Glutamatergic neuron (in vitro differentiated cells): ENCODE data around the gene PRX. TPM values are rescaled to one million over a fixed set of nuclear protein-coding genes. Genes with fewer than 3 reads are reported as not detected.
"Not testable (repeated sequence)": the region's sequence is repeated elsewhere in the genome, so short reads cannot be mapped to it uniquely, and the experiment has no call there.

Source experiments
- DNase-seq: peaks from one replicate; pipeline ENCODE4 v3.0.0; 2022
- H3K27ac Mint-ChIP-seq: one replicate; pipeline ENCODE4 v1.8.0; 2020; ENCODE audit warnings: mild to moderate bottlenecking, mixed read lengths, inconsistent platforms; ENCODE audit not compliant: unreplicated experiment
- H3K27me3 Mint-ChIP-seq: one replicate; pipeline ENCODE4 v1.8.0; 2020; ENCODE audit warnings: mild to moderate bottlenecking, moderate library complexity, mixed read lengths, inconsistent platforms; ENCODE audit not compliant: unreplicated experiment
- H3K36me3 Mint-ChIP-seq: one replicate; pipeline ENCODE4 v1.8.0; 2020; ENCODE audit warnings: mild to moderate bottlenecking, mixed read lengths, inconsistent platforms; ENCODE audit not compliant: unreplicated experiment
- H3K4me1 Mint-ChIP-seq: one replicate; pipeline ENCODE4 v1.8.0; 2020; ENCODE audit warnings: mild to moderate bottlenecking, low read depth, mixed read lengths, inconsistent platforms; ENCODE audit not compliant: unreplicated experiment
- H3K4me3 Mint-ChIP-seq: one replicate; pipeline ENCODE4 v1.8.0; 2020; ENCODE audit warnings: mild to moderate bottlenecking, mixed read lengths, inconsistent platforms; ENCODE audit not compliant: unreplicated experiment
- H3K9me3 Mint-ChIP-seq: one replicate; pipeline ENCODE4 v1.8.0; 2020; ENCODE audit warnings: mild to moderate bottlenecking, moderate library complexity, mixed read lengths, inconsistent platforms; ENCODE audit not compliant: unreplicated experiment
- CTCF ChIP-seq: fragments of 200-600 bp; sonication (generic); IDR thresholded peaks from one replicate; pipeline ENCODE4 v1.5.0; 2021; ENCODE audit not compliant: partially characterized antibody, unreplicated experiment
- total RNA-seq: library from RNA; stranded (reverse); fragmentation: NEBNext Ultra II Directional; extraction: Animal tissue kit (Norgen Biotek cat#: 25700); gene quantifications from one replicate; pipeline ENCODE4 v1.2.1, GENCODE V29; 2021; ENCODE audit not compliant: unreplicated experiment

The PRX gene
- total RNA-seq, 1 donor from 2014 or later, result 4.7 TPM

GRCh38 chr19:40438284-40438683 lies 25.1 kb upstream of the PRX start:
- TF ChIP-seq CTCF, result no peak
- Mint-ChIP-seq H3K4me1 (peaks cover 9% of the 10 kb centered on the region), H3K9me3 (peaks cover 6% of the 10 kb centered on the region), H3K27ac (no peak overlapping the region), H3K36me3 (no peaks in the 10 kb centered on the region), H3K27me3 (peaks cover 12% of the 10 kb centered on the region), H3K4me3 (peak overlapping the region; percentile 4)
- no peak for DNase-seq

DNA sequence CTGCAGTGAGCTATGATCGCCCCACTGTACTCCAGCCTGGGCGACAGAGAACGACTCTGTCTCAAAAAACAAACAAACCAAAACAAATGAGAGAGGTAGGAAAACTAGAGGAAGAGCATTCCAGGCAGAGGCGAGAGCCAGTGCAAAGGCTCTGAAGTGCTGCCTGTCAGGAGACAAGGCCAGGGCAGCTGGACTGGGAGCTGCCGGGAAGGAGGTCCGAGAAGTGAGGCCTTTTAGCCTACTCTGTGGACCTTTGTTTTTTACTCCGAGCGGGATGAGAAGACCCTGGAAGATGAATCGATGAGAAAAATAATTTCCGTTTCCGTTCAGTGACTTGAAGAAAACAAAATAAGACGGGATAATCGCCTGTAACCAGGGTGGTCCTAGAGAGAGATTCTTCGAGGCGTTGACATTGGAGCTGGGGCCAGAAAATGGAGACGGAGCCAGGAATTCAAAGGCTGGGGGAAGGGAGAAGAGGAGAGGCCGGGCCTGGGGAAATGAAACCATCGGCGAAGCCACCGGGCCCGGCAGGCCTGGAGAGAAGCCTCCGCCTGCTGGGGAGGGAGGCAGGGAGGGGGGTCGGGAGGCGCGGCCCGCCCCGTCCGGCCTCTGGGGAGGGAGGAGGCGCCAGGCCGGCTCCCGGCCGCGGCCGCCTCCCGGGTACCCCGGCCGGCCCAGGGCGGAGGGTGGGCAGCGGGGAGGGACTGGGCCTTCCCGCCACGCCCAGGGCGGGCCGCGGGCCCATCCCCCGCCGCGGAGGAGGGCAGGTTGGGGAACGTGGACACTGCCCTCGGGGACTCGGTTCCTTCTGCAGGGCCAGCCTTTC lies 20.4 kb upstream of the PRX start:
- no peak for TF ChIP-seq CTCF

GRCh38 chr19:40432760-40433159 lies 19.6 kb upstream of the PRX start:
- not testable (repeated sequence) for DNase-seq, H3K9me3 Mint-ChIP-seq
- H3K4me3 Mint-ChIP-seq, result peak overlapping the region; percentile 88

More for the DNA sequence above, 20.4 kb upstream of the PRX start:
- no peaks in the 10 kb centered on the region for H3K36me3 Mint-ChIP-seq
- peak; percentile 87 for DNase-seq
- peak overlapping the region; percentile 98 for H3K27ac Mint-ChIP-seq
- peaks cover 4% of the 10 kb centered on the region for H3K9me3 Mint-ChIP-seq
- peaks cover 11% of the 10 kb centered on the region for H3K27me3 Mint-ChIP-seq
- peak overlapping the region; percentile 88 for H3K4me3 Mint-ChIP-seq
- peaks cover 6% of the 10 kb centered on the region for H3K4me1 Mint-ChIP-seq

DNA sequence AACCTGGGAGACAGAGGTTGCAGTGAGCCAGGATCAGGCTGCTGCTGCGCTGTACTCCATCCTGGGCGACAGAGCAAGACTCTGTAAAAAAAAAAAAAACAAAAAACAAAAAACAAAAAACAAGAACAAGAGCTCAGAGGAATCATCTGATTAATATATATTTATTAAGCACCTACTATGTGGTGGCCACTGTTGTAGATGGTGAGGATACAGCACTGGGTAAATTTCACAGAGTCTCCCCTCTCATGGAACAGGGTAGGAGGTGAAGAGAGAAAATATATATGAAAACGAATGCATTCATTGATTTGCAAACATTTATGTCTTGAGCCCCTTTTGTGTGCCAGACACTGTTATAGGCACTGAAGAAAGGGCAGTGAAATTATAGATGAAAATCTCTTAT lies 18.5 kb upstream of the PRX start:
- Mint-ChIP-seq H3K27ac (peak overlapping the region; percentile 98), H3K9me3 (peaks cover 4% of the 10 kb centered on the region), H3K27me3 (peaks cover 11% of the 10 kb centered on the region), H3K4me1 (peaks cover 6% of the 10 kb centered on the region), H3K36me3 (no peaks in the 10 kb centered on the region), H3K4me3 (peak overlapping the region; percentile 57)
- TF ChIP-seq CTCF, result no peak
- DNase-seq, result no peak

More at GRCh38 chr19:40432760-40433159, 19.6 kb upstream of the PRX start:
- not testable (repeated sequence) for H3K4me1 Mint-ChIP-seq, H3K36me3 Mint-ChIP-seq
- peak overlapping the region; percentile 98 for H3K27ac Mint-ChIP-seq
- peaks cover 11% of the 10 kb centered on the region for H3K27me3 Mint-ChIP-seq

GRCh38 chr19:40430242-40430641 lies 17.1 kb upstream of the PRX start:
- not testable (repeated sequence) for H3K4me1 Mint-ChIP-seq, H3K9me3 Mint-ChIP-seq, H3K36me3 Mint-ChIP-seq, H3K27ac Mint-ChIP-seq, H3K27me3 Mint-ChIP-seq, DNase-seq, H3K4me3 Mint-ChIP-seq

GRCh38 chr19:40428197-40428596 lies 15.0 kb upstream of the PRX start:
- not testable (repeated sequence) for H3K9me3 Mint-ChIP-seq, H3K4me1 Mint-ChIP-seq, H3K27ac Mint-ChIP-seq, DNase-seq, H3K27me3 Mint-ChIP-seq, H3K4me3 Mint-ChIP-seq, H3K36me3 Mint-ChIP-seq
